Measurements from ENCODE around the gene EIF4E.
"Not testable (repeated sequence)": the region's sequence is repeated elsewhere in the genome, so short reads cannot be mapped to it uniquely, and the experiment has no call there.

Gene EIF4E

DNA sequence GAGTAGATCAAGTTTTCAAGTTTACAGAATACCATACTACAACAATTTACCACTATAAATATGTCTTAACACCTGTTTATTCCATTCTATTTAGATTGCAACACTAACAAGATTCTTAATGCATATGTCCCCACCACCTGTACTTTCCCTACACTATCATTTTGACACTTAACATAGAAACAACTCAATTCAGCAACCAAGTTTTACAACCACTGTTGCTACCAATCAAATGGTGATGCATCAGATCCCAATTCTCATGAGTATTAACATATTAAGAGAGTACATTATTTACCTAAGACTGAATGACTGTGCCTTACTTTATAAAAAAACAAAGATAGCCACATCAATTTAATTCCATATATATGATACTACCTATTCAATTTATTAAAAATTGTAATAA lies 49.4 kb downstream of the EIF4E start:
- DNase-seq (ENCODE audit: low read depth, low spot score), result no peak

- DNase-seq (ENCODE audit: low read depth, low spot score), result no peak
These were observed 55.9 kb downstream of the EIF4E start for GRCh38 chr4:98873059-98873458.

DNA sequence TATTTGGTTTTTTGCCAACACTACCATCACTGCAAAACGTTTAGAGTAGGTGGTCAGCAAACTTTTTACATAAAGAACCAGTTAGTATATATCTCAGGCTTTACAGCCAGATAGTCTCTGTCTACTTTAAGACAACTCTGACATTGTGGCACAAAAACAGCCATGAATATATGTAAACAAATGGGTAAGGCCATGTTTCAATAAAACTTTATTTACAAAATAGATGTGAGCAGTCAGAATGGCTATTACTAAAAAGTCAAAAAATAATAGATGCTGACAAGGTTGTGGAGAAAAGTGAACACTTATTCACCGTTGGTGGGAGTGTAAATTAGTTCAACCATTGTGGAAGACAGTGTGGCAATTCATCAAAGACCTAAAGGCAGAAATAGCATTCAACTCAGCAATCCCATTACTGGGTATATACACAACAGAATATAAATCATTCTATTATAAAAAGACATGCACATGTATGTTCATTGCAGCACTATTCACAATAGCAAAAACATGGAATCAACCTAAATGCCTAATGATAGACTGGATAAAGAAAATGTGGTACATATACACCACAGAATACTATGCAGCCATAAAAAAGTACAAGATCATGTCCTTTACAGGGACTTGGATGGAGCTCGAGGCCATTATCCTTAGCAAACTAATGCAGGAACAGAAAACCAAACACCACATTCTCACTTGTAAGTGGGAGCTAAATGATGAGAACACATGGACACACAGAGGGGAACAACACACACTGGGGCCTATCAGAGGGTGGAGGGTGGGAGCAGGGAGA lies 56.6 kb downstream of the EIF4E start:
- not testable (repeated sequence) for DNase-seq (ENCODE audit: low read depth, low spot score)

DNA sequence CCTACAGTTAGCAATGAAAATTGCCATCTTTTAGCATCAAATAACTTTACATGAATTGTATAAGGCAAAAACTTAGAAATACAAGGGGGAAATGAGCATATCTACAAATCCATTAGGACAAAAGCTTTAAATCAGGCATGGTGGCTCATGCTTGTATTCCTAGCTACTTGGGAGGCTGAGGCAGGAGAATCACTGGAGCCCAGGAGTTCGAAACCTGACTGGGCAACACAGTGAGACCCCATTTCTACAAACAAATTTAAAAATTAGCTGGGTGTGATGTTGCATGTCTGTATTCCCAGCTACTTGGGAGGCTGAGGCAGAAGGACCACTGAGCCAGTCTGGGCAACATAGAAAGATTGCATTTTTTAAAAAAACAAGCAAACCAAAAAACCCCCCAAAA lies 61.3 kb downstream of the EIF4E start:
- DNase-seq (ENCODE audit: low read depth, low spot score), result no peak

DNA sequence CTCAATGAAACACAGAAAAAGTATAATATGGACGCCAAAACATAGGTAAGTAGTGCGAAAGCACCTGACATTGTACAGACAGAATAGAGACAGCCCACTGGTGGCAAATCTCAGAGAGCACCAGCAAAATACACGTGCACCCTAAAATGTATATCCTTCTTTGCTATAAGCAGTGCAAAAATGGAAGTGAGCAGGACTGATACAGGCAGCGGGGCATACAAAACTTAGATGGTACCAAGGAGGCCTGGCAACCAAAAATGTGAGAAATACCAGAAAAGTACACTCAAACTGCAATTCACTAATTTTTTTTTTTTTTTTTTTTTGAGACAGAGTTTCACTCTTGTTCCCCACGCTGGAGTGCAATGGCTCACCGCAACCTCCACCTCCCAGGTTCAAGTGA lies 63.9 kb downstream of the EIF4E start:
- no peak for DNase-seq (ENCODE audit: low read depth, low spot score)

DNA sequence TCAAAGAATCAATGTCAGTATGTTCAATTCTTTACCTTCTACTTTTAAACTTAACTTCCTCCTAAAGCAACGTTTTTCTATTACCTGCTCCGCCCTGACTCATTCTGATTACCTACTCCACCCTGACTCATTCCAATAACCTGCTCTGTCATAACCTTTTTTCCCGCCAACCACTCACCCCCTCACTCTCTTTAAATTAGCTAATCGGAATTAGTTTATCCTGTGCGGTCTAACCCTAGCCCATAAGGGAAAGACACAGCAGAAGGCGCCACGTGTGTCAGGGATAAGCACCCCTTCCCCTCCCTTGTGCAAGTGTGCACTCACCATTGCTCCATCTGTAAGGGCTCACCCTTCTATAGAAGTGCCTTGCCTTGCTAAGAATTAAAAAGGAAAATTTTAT lies 64.4 kb downstream of the EIF4E start:
- no peak for DNase-seq (ENCODE audit: low read depth, low spot score)

GRCh38 chr4:98862371-98862770 lies 66.6 kb downstream of the EIF4E start:
- DNase-seq (ENCODE audit: low read depth, low spot score), result no peak

- DNase-seq (ENCODE audit: low read depth, low spot score), result no peak
These were observed 67.6 kb downstream of the EIF4E start for GRCh38 chr4:98861100-98861884.

DNA sequence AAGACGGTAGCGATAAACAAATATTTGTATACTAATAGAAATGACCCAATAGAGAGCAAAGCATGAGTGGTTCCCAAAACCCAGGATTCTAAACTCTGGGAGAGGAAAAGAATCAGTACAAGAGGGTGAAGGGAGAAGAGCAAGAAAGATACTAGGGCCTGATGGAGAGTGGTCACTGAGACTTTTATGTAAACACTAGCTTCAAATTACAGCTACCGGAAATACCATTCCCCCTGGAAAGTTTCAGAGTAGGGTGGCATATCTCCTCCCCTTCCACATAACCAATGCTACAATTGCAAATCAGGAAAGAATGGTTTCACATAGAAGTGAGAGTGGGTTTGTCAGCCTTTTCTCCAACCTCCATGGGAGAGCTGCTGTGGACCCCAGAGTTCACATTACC lies 77.1 kb downstream of the EIF4E start:
- DNase-seq (ENCODE audit: low read depth, low spot score), result no peak

DNA sequence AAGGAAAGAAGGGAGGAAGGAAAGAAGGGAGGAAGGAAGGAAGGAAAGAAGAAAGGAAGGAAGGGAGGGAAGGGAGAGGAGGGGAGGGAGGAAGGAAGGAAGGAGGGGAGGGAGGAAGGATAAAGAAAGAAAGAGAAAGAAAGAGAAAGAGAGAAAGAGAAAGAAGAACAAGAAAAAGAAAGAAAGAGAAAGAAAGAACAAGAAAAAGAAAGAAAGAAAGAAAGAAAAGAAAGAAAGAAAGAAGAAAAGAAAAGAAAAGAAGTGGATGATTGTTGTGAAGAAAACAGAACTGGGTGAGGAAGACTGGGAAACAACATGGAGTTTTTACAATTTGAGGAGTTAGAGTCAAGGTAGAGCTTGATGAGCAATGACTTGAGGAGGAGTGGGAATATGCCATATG lies 78.0 kb downstream of the EIF4E start:
- DNase-seq (ENCODE audit: low read depth, low spot score), result no peak

DNA sequence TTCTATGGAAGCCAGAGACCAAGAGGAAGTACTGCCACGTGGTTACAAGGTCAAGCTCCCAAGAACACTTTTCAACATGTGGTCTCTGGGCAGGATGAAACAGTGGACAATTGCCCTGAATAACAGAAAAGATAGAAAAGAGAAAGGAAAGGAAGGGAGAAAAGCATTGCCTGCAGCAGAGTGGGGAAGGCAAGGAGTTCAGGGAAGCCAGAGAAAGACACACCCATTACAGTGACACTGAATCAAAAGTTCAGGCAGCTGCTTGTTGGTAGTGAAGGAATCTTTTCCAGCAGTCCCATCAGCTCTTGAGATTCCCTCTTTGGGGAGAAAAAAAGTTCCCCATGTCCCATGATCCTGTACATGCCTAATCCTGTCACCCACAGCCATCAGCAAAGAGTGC lies 80.5 kb downstream of the EIF4E start:
- DNase-seq (ENCODE audit: low read depth, low spot score), result no peak

- no peak for DNase-seq (ENCODE audit: low read depth, low spot score)
These were observed 83.0 kb downstream of the EIF4E start for GRCh38 chr4:98845960-98846359.

DNA sequence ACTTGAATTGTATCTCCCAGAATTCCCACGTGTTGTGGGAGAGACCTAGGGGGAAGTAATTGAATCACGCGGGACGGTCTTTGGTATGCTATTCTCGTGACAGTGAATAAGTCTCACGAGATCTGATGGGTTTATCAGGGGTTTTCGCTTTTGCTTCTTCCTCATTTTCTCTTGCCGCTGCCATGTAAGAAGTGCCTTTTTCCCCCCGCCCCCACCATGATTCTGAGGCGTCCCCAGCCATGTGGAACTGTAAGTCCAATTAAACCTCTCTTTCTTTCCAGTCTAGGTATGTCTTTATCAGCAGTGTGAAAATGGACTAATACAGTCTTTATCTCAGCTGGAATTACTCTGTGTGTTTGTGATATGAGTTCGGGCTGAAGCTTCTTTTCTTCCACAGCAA lies 86.0 kb downstream of the EIF4E start:
- not testable (repeated sequence) for DNase-seq (ENCODE audit: low read depth, low spot score)

GRCh38 chr4:98838977-98839618 lies 89.8 kb downstream of the EIF4E start:
- no peak for DNase-seq (ENCODE audit: low read depth, low spot score)

- DNase-seq (ENCODE audit: low read depth, low spot score), result no peak
These were observed 90.4 kb downstream of the EIF4E start for GRCh38 chr4:98838531-98838930.

DNA sequence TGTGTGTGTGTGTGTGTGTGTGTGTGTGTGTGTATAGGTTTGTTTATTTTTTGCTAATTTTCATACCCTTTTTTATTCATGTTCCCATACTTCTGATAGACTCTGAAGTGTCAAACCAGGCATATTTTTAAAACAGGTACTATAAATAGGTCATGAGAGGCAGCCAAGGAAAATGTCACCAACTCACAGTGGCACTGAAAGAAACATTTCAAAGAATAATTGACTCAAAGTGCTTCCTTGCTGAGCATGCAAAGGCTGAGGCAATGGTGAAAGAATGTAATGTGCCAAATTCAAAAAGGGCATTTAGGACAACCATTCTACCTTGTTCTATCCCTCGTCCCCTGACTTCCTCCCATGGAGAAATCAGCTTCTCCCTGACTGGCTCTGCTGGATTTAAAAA lies 95.5 kb downstream of the EIF4E start:
- DNase-seq (ENCODE audit: low read depth, low spot score), result no peak

- DNase-seq (ENCODE audit: low read depth, low spot score), result not testable (repeated sequence)
These were observed 97.9 kb downstream of the EIF4E start for GRCh38 chr4:98831036-98831435.
